ENCODE measurements around the gene MPEG1. TPM values are rescaled to one million over a fixed set of nuclear protein-coding genes. Genes with fewer than 3 reads are reported as not detected.

The MPEG1 gene
- total RNA-seq, 1 experiment from 2014 or later = not detected

DNA sequence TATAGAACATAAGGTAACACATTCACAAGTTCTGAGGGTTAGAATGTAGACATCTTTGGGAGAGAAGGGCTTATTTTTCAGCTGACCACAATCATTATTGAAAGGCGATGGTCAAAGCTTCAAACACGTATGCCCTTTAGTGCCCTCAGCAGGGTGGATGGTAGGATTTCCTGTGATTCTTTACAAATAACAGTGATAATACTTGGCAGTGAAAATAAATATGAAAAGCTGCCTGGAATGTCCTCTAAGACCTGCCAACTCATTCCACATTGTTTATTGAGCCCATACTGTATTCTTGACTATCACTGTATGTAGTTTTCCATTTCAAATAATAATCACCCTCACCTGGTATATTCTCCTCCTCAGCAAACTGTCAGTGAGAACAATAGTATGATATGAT is 13.7 kb upstream of the MPEG1 start:
- H3K9me3 Mint-ChIP-seq (ENCODE audit: unreplicated experiment) = peaks cover 9% of the 10 kb centered on the region
- no peak for DNase-seq
- TF ChIP-seq, protein P1, sequence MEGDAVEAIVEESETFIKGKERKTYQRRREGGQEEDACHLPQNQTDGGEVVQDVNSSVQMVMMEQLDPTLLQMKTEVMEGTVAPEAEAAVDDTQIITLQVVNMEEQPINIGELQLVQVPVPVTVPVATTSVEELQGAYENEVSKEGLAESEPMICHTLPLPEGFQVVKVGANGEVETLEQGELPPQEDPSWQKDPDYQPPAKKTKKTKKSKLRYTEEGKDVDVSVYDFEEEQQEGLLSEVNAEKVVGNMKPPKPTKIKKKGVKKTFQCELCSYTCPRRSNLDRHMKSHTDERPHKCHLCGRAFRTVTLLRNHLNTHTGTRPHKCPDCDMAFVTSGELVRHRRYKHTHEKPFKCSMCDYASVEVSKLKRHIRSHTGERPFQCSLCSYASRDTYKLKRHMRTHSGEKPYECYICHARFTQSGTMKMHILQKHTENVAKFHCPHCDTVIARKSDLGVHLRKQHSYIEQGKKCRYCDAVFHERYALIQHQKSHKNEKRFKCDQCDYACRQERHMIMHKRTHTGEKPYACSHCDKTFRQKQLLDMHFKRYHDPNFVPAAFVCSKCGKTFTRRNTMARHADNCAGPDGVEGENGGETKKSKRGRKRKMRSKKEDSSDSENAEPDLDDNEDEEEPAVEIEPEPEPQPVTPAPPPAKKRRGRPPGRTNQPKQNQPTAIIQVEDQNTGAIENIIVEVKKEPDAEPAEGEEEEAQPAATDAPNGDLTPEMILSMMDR (IDR thresholded peaks at IDR 0.05; ENCODE audit: insufficient read depth in 1 of 2, low read depth in 1 of 2, low read length in 1 of 2, severe bottlenecking in 1 of 2, unreplicated experiment in 1 of 2) = no peak
- BruUV-seq (replicated peaks) = no TSS peak
- no peak overlapping the region for H3K27ac Mint-ChIP-seq (ENCODE audit: unreplicated experiment)
- Histone ChIP-seq H3K9me3 (0 out of 2 replicates have a peak, but pooled peaks cover 2% of the 10 kb centered on the region), H3K4me3 (ENCODE audit: low read depth, low read length) (no peak overlapping the region), H3K27me3 (replicated peaks; ENCODE audit: control insufficient read depth, insufficient read depth, low read length) (no peaks in the 10 kb centered on the region), H3K36me3 (ENCODE audit: control insufficient read depth, insufficient read depth, low read length) (no peaks in the 10 kb centered on the region), H3K4me1 (no peaks in the 10 kb centered on the region)
- H3K4me3 Mint-ChIP-seq (ENCODE audit: unreplicated experiment) = no peak overlapping the region
- ChIA-PET POLR2A (no interaction called here), CTCF (no interaction called here)
- intact Hi-C loops (cut with micrococcal nuclease; ENCODE audit: unreplicated experiment) = no loop called here
- peaks cover 6% of the 10 kb centered on the region for H3K27me3 Mint-ChIP-seq (ENCODE audit: insufficient read depth, unreplicated experiment)
- no peaks in the 10 kb centered on the region for H3K36me3 Mint-ChIP-seq (ENCODE audit: insufficient read depth, unreplicated experiment)
- H3K4me1 Mint-ChIP-seq (ENCODE audit: low read depth, unreplicated experiment) = no peaks in the 10 kb centered on the region

DNA sequence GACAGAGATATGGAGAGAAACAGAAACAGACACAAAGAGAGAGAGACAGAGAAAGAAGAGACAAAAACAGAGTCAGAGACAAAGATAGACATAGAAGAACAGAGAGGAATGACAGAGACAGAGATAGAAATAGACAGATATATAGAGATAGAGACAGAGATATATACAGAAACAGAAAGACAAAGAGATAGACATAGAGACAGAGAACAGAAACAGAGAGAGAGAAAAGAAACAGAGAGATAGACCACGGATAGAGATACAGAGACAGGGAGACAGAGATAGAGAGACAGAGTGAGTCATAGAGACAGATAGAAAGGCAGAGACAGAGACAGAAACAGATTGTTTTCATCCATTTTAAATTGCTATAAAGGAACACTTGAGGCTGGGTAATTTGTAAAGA is 12.3 kb upstream of the MPEG1 start:
- H3K36me3 ChIP-seq (ENCODE audit: control insufficient read depth, insufficient read depth, low read length) = no peaks in the 10 kb centered on the region
- H3K36me3 Mint-ChIP-seq (ENCODE audit: insufficient read depth, unreplicated experiment) = no peaks in the 10 kb centered on the region
- CTCF ChIA-PET = no interaction called here
- POLR2A ChIA-PET = no interaction called here
- H3K27me3 Mint-ChIP-seq (ENCODE audit: insufficient read depth, unreplicated experiment) = peaks cover 7% of the 10 kb centered on the region
- H3K4me1 ChIP-seq = no peaks in the 10 kb centered on the region
- no peak for DNase-seq
- H3K4me3 Mint-ChIP-seq (ENCODE audit: unreplicated experiment) = no peak overlapping the region
- intact Hi-C loops (cut with micrococcal nuclease; ENCODE audit: unreplicated experiment) = no loop called here
- no peaks in the 10 kb centered on the region for H3K9me3 Mint-ChIP-seq (ENCODE audit: unreplicated experiment)
- no TSS peak for BruUV-seq (replicated peaks)
- no peaks in the 10 kb centered on the region for H3K4me1 Mint-ChIP-seq (ENCODE audit: low read depth, unreplicated experiment)
- no peak overlapping the region for H3K27ac Mint-ChIP-seq (ENCODE audit: unreplicated experiment)
- H3K4me3 ChIP-seq (ENCODE audit: low read depth, low read length) = no peak overlapping the region
- H3K9me3 ChIP-seq = no peaks in the 10 kb centered on the region
- H3K27me3 ChIP-seq (replicated peaks; ENCODE audit: control insufficient read depth, insufficient read depth, low read length) = no peaks in the 10 kb centered on the region
- TF ChIP-seq, protein P1 (IDR thresholded peaks at IDR 0.05; ENCODE audit: insufficient read depth in 1 of 2, low read depth in 1 of 2, low read length in 1 of 2, severe bottlenecking in 1 of 2, unreplicated experiment in 1 of 2) = no peak

DNA sequence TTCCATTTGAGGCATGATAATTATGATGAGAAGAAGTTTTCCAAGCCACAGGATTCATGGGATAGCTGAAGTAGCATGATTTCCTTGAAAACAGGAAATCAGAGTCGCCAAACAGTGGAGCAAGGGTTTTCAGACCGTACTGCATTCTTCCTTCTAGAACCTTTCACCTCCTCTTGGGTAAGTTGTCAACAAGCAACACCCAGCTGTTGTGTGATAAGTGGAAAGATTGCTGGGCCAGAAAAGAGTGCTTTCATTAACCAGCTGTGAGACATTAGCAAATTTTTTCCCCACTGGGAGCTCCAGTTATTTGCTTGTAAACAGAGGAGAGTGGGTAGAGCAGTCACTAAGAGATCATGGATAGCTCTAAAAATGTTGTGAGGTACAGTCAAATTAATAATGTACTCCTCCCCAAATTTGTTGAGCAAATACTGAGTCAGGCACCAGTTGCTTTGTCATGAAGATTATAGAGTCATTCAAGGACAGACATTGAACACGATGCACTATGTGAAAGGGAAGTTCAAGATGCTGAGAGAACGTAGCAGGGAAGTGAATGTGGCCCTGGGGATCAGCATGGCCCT is 11.7 kb upstream of the MPEG1 start:
- Histone ChIP-seq H3K9me3 (no peaks in the 10 kb centered on the region), H3K36me3 (ENCODE audit: control insufficient read depth, insufficient read depth, low read length) (no peaks in the 10 kb centered on the region), H3K27me3 (replicated peaks; ENCODE audit: control insufficient read depth, insufficient read depth, low read length) (no peaks in the 10 kb centered on the region), H3K4me3 (ENCODE audit: low read depth, low read length) (no peak overlapping the region), H3K4me1 (no peaks in the 10 kb centered on the region)
- POLR2A ChIA-PET = no interaction called here
- DNase-seq = no peak
- no peaks in the 10 kb centered on the region for H3K4me1 Mint-ChIP-seq (ENCODE audit: low read depth, unreplicated experiment)
- CTCF ChIA-PET = no interaction called here
- BruUV-seq (replicated peaks) = no TSS peak
- intact Hi-C loops (cut with micrococcal nuclease; ENCODE audit: unreplicated experiment) = no loop called here
- H3K27ac Mint-ChIP-seq (ENCODE audit: unreplicated experiment) = no peak overlapping the region
- H3K36me3 Mint-ChIP-seq (ENCODE audit: insufficient read depth, unreplicated experiment) = no peaks in the 10 kb centered on the region
- H3K4me3 Mint-ChIP-seq (ENCODE audit: unreplicated experiment) = no peak overlapping the region
- no peaks in the 10 kb centered on the region for H3K9me3 Mint-ChIP-seq (ENCODE audit: unreplicated experiment)
- TF ChIP-seq, protein P1 (IDR thresholded peaks at IDR 0.05; ENCODE audit: insufficient read depth in 1 of 2, low read depth in 1 of 2, low read length in 1 of 2, severe bottlenecking in 1 of 2, unreplicated experiment in 1 of 2) = no peak
- H3K27me3 Mint-ChIP-seq (ENCODE audit: insufficient read depth, unreplicated experiment) = peaks cover 10% of the 10 kb centered on the region

Measured in Caco-2 (cell line).